ENCODE data around the gene GCSAM. TPM values are rescaled to one million over a fixed set of nuclear protein-coding genes. Genes with fewer than 3 reads are reported as not detected.

GCSAM gene
- total and polyA plus RNA-seq, 2 experiments from 2014 or later: 0.86 TPM; not detected in 1

DNA sequence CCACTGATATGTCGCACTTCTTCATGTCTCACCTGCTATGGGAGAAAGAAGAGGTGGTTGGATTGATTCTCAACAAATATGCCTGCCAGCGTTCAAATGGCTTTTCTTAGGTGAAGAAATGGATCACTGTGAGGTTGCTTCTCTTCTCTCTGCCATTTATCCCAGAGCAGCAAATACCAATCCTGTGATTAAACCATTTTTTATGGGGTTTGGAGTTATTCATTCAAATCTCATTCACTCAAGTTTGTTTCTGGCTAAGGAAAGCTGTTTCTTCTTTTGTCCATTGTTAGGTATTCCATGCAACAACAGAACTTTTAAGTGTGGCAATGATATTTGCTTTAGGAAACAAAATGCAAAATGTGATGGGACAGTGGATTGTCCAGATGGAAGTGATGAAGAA is 59.0 kb downstream of the GCSAM start:
- Histone ChIP-seq H3K36me3 (ENCODE audit: insufficient read depth) (no peaks in the 10 kb centered on the region), H3K9me2 (ENCODE audit: insufficient read depth) (no peaks in the 10 kb centered on the region), H4K20me1 (replicated peaks; ENCODE audit: insufficient read depth) (no peaks in the 10 kb centered on the region), H3F3A (replicated peaks; ENCODE audit: low read depth) (no peaks in the 10 kb centered on the region), H3K4me3 (no peak overlapping the region), H3K4me1 (ENCODE audit: insufficient read depth) (peaks cover 7% of the 10 kb centered on the region; the same call in 1 of the 2 replicates), H3K27ac (ENCODE audit: low read depth) (no peak overlapping the region), H2AFZ (no peak overlapping the region), H3K27me3 (ENCODE audit: insufficient read depth) (no peaks in the 10 kb centered on the region), H3K4me2 (no peak overlapping the region), H3K79me2 (replicated peaks; ENCODE audit: insufficient read depth) (no peaks in the 10 kb centered on the region)
- TF ChIP-seq STAT1 (IDR thresholded peaks at IDR 0.05; ENCODE audit: unreplicated experiment) (no peak), ZNF114 (CRISPR knock-in tag; IDR thresholded peaks at IDR 0.05) (no peak), EZH2 (IDR thresholded peaks at IDR 0.05; ENCODE audit: low read depth, unreplicated experiment) (no peak), NANOG (IDR thresholded peaks at IDR 0.05; ENCODE audit: borderline replicate concordance) (no peak), JUNB (IDR thresholded peaks at IDR 0.05; ENCODE audit: unreplicated experiment) (no peak), EZH2phosphoT487 (IDR thresholded peaks at IDR 0.05; ENCODE audit: unreplicated experiment) (no peak), CREB1 (CRISPR knock-in tag; IDR thresholded peaks at IDR 0.05; ENCODE audit: low read depth) (no peak), POLR2AphosphoS5 (IDR thresholded peaks at IDR 0.05; ENCODE audit: low read depth) (no peak), ZNF331 (CRISPR knock-in tag; IDR thresholded peaks at IDR 0.05; ENCODE audit: low read depth) (no peak)
- TF ChIP-seq, protein P1, sequence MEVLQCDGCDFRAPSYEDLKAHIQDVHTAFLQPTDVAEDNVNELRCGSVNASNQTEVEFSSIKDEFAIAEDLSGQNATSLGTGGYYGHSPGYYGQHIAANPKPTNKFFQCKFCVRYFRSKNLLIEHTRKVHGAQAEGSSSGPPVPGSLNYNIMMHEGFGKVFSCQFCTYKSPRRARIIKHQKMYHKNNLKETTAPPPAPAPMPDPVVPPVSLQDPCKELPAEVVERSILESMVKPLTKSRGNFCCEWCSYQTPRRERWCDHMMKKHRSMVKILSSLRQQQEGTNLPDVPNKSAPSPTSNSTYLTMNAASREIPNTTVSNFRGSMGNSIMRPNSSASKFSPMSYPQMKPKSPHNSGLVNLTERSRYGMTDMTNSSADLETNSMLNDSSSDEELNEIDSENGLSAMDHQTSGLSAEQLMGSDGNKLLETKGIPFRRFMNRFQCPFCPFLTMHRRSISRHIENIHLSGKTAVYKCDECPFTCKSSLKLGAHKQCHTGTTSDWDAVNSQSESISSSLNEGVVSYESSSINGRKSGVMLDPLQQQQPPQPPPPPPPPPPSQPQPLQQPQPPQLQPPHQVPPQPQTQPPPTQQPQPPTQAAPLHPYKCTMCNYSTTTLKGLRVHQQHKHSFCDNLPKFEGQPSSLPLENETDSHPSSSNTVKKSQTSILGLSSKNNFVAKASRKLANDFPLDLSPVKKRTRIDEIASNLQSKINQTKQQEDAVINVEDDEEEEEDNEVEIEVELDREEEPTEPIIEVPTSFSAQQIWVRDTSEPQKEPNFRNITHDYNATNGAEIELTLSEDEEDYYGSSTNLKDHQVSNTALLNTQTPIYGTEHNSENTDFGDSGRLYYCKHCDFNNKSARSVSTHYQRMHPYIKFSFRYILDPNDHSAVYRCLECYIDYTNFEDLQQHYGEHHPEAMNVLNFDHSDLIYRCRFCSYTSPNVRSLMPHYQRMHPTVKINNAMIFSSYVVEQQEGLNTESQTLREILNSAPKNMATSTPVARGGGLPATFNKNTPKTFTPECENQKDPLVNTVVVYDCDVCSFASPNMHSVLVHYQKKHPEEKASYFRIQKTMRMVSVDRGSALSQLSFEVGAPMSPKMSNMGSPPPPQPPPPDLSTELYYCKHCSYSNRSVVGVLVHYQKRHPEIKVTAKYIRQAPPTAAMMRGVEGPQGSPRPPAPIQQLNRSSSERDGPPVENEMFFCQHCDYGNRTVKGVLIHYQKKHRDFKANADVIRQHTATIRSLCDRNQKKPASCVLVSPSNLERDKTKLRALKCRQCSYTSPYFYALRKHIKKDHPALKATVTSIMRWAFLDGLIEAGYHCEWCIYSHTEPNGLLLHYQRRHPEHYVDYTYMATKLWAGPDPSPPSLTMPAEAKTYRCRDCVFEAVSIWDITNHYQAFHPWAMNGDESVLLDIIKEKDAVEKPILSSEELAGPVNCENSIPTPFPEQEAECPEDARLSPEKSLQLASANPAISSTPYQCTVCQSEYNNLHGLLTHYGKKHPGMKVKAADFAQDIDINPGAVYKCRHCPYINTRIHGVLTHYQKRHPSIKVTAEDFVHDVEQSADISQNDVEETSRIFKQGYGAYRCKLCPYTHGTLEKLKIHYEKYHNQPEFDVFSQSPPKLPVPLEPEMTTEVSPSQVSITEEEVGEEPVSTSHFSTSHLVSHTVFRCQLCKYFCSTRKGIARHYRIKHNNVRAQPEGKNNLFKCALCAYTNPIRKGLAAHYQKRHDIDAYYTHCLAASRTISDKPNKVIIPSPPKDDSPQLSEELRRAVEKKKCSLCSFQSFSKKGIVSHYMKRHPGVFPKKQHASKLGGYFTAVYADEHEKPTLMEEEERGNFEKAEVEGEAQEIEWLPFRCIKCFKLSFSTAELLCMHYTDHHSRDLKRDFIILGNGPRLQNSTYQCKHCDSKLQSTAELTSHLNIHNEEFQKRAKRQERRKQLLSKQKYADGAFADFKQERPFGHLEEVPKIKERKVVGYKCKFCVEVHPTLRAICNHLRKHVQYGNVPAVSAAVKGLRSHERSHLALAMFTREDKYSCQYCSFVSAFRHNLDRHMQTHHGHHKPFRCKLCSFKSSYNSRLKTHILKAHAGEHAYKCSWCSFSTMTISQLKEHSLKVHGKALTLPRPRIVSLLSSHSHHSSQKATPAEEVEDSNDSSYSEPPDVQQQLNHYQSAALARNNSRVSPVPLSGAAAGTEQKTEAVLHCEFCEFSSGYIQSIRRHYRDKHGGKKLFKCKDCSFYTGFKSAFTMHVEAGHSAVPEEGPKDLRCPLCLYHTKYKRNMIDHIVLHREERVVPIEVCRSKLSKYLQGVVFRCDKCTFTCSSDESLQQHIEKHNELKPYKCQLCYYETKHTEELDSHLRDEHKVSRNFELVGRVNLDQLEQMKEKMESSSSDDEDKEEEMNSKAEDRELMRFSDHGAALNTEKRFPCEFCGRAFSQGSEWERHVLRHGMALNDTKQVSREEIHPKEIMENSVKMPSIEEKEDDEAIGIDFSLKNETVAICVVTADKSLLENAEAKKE (CRISPR knock-in tag; IDR thresholded peaks at IDR 0.05): no peak
- TF ChIP-seq, protein P2, sequence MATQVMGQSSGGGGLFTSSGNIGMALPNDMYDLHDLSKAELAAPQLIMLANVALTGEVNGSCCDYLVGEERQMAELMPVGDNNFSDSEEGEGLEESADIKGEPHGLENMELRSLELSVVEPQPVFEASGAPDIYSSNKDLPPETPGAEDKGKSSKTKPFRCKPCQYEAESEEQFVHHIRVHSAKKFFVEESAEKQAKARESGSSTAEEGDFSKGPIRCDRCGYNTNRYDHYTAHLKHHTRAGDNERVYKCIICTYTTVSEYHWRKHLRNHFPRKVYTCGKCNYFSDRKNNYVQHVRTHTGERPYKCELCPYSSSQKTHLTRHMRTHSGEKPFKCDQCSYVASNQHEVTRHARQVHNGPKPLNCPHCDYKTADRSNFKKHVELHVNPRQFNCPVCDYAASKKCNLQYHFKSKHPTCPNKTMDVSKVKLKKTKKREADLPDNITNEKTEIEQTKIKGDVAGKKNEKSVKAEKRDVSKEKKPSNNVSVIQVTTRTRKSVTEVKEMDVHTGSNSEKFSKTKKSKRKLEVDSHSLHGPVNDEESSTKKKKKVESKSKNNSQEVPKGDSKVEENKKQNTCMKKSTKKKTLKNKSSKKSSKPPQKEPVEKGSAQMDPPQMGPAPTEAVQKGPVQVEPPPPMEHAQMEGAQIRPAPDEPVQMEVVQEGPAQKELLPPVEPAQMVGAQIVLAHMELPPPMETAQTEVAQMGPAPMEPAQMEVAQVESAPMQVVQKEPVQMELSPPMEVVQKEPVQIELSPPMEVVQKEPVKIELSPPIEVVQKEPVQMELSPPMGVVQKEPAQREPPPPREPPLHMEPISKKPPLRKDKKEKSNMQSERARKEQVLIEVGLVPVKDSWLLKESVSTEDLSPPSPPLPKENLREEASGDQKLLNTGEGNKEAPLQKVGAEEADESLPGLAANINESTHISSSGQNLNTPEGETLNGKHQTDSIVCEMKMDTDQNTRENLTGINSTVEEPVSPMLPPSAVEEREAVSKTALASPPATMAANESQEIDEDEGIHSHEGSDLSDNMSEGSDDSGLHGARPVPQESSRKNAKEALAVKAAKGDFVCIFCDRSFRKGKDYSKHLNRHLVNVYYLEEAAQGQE (IDR thresholded peaks at IDR 0.05; ENCODE audit: unreplicated experiment): no peak
- TF ChIP-seq, protein P3, sequence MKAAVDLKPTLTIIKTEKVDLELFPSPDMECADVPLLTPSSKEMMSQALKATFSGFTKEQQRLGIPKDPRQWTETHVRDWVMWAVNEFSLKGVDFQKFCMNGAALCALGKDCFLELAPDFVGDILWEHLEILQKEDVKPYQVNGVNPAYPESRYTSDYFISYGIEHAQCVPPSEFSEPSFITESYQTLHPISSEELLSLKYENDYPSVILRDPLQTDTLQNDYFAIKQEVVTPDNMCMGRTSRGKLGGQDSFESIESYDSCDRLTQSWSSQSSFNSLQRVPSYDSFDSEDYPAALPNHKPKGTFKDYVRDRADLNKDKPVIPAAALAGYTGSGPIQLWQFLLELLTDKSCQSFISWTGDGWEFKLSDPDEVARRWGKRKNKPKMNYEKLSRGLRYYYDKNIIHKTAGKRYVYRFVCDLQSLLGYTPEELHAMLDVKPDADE (IDR thresholded peaks at IDR 0.05): no peak
- TF ChIP-seq, protein P4, sequence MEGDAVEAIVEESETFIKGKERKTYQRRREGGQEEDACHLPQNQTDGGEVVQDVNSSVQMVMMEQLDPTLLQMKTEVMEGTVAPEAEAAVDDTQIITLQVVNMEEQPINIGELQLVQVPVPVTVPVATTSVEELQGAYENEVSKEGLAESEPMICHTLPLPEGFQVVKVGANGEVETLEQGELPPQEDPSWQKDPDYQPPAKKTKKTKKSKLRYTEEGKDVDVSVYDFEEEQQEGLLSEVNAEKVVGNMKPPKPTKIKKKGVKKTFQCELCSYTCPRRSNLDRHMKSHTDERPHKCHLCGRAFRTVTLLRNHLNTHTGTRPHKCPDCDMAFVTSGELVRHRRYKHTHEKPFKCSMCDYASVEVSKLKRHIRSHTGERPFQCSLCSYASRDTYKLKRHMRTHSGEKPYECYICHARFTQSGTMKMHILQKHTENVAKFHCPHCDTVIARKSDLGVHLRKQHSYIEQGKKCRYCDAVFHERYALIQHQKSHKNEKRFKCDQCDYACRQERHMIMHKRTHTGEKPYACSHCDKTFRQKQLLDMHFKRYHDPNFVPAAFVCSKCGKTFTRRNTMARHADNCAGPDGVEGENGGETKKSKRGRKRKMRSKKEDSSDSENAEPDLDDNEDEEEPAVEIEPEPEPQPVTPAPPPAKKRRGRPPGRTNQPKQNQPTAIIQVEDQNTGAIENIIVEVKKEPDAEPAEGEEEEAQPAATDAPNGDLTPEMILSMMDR (conservative IDR thresholded peaks at IDR 0.05; ENCODE audit: low read depth in 2 of 2): no peak
- DNase-seq (ENCODE audit: low spot score) (no peak), ATAC-seq (no peak)
- Mint-ChIP-seq H3K27ac (no peak overlapping the region), H3K27me3 (ENCODE audit: insufficient read depth, low read depth, poor library complexity) (peaks cover 1% of the 10 kb centered on the region), H3K4me1 (peaks cover 12% of the 10 kb centered on the region), H3K4me3 (no peak overlapping the region), H3K36me3 (ENCODE audit: low read depth) (no peaks in the 10 kb centered on the region), H3K9me3 (peaks cover 4% of the 10 kb centered on the region; the same call in 1 of the 3 replicates)

Data from GM23338 (cell line).